Activated CD8-positive, alpha-beta T cell treated with anti-CD3 and anti-CD28 coated beads, Interleukin-2, amount 10 ng/mL, durations not matched to agents 7 days and 5 days (primary cell): ENCODE data around the gene LMTK3. TPM values are rescaled to one million over a fixed set of nuclear protein-coding genes. Genes with fewer than 3 reads are reported as not detected.
A peak's percentile ranks its signal among the peaks of the same experiment; 100 is the strongest.

Experiments used
- ATAC-seq: fragments of 150-1000 bp; cut with Tn5 transposase; one replicate; pipeline ENCODE4 v1.10.0; 2021; ENCODE audit warnings: moderate library complexity
- CTCF ChIA-PET: fragments of 350-600 bp; sonication (Branson Sonifier 250); formaldehyde crosslinking; loops from one replicate; lab custom pipeline; 2021; ENCODE audit warnings: antibody characterized with exemption; lab: Charles Lee
- POLR2A ChIA-PET: fragments of 350-600 bp; sonication (Branson Sonifier 250); formaldehyde crosslinking; loops from one replicate; lab custom pipeline; 2021; ENCODE audit warnings: antibody characterized with exemption; lab: Charles Lee
- DNase-seq: peaks from one replicate; pipeline ENCODE4 v3.0.0-alpha.2; 2020
- H3K27ac Mint-ChIP-seq: one replicate; pipeline ENCODE4 v1.8.0; 2021; ENCODE audit warnings: mild to moderate bottlenecking, mixed read lengths
- H3K27me3 Mint-ChIP-seq: one replicate; pipeline ENCODE4 v1.8.0; 2021; ENCODE audit warnings: low read depth, mixed read lengths
- H3K36me3 Mint-ChIP-seq: one replicate; pipeline ENCODE4 v1.8.0; 2021; ENCODE audit warnings: low read depth, mixed read lengths
- H3K4me1 Mint-ChIP-seq: one replicate; pipeline ENCODE4 v1.8.0; 2021; ENCODE audit warnings: low read depth, mixed read lengths
- H3K4me3 Mint-ChIP-seq: one replicate; pipeline ENCODE4 v1.8.0; 2021; ENCODE audit warnings: mild to moderate bottlenecking, mixed read lengths
- H3K9me3 Mint-ChIP-seq: one replicate; pipeline ENCODE4 v1.8.0; 2022; ENCODE audit warnings: mixed read lengths; ENCODE audit not compliant: insufficient read depth
- total RNA-seq, 2 experiments: library from RNA; stranded (reverse); gene quantifications; one replicate each; pipeline ENCODE4 v1.2.3, GENCODE V29; 2021

The LMTK3 gene
- total RNA-seq, 2 experiments from 2014 or later: 2.8 to 3.7 TPM

DNA sequence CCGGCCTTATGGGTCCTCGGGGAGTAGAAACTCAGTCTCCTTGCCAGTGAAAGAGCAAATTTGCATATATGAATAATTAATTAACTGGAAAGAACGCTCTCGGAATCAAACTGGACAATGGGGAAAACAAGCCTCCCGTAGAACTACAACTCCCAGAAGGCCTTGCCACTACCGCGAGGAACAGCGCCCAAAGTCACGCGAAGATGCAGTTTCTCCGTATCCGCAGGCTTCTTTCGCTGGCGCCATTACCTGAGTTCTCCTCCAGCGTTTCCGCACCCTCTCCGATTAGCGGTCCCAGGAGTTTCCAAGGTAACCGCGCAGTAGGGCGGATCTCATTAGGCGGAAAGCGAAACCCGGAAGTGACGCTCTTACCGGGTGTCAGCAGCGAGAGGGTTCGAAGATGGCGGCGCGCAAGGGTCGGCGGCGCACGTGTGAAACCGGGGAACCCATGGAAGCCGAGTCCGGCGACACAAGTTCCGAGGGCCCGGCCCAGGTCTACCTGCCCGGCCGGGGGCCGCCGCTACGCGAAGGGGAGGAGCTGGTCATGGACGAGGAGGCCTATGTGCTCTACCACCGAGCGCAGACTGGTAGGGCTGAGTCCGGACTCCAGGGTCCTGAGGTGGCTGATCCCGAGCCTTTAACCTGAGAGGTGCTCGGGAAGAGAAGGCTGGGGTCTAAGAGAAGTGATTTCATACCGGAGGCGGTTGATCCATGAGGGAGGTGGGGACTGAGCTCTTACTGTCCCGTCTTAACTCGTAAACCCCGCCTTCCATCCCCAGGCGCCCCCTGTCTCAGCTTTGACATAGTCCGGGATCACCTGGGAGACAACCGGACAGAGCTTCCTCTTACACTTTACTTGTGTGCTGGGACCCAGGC lies 65.8 kb downstream of the LMTK3 start, which contains the start of gene GRWD1:
Gene GRWD1, plus strand, starts transcription at position 378 of the 876 bp plus-strand sequence. Its CDS starts 23 bp downstream, at position 401.
- DNase-seq: peak; percentile 98
- Mint-ChIP-seq H3K9me3 (no peaks in the 10 kb centered on the region), H3K4me3 (peak within 1 kb of the TSS; percentile 91), H3K27me3 (peaks cover 20% of the 10 kb centered on the region), H3K4me1 (peaks cover 43% of the 10 kb centered on the region), H3K27ac (peak within 1 kb of the TSS; percentile 94), H3K36me3 (peaks cover 29% of the 10 kb centered on the region)
- ChIA-PET CTCF (interaction anchor here (1.3 to 1.5 kb wide), 2 partner anchors 82 to 124 kb away, joined by 4 read pairs; partner anchors contain the start of genes SYNGR4 and TMEM143), POLR2A (interaction anchor here (0.7 to 2.1 kb wide), 5 partner anchors 10 to 1176 kb away, joined by 3 to 5 read pairs (median 3); partner anchors contain the start of genes KCNJ14 and TMEM143)
- ATAC-seq: peak; percentile 96

DNA sequence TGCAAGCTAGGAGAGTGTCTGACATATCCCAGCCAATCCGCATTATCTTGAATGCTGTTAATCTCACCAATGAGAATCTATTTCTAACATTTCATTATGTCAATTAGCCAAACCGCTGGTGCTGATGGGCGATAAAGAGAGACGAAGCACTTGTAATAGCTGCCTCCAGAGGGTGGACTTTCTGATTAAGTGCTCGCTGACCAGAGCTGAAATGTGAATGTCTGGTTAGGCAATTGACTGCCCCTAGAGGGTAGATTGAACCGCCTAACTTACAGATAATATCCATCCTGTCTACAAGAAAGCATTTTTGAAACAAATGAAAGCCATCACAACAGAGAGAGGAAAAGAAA lies 66.4 kb downstream of the LMTK3 start:
- peak; percentile 32 for ATAC-seq
- H3K27me3 Mint-ChIP-seq: peaks cover 23% of the 10 kb centered on the region
- peak overlapping the region; percentile 91 for H3K4me3 Mint-ChIP-seq
- H3K4me1 Mint-ChIP-seq: peaks cover 43% of the 10 kb centered on the region
- H3K9me3 Mint-ChIP-seq: no peaks in the 10 kb centered on the region
- peaks cover 29% of the 10 kb centered on the region for H3K36me3 Mint-ChIP-seq
- CTCF ChIA-PET: interaction anchor here (1.1 to 1.5 kb wide), 2 partner anchors 111 to 124 kb away, joined by 3 to 4 read pairs; no protein-coding TSS in a partner anchor
- DNase-seq: peak; percentile 35
- POLR2A ChIA-PET: interaction anchor here (1.3 kb wide), 1 partner anchor 112 kb away, joined by 3 read pairs; no protein-coding TSS in a partner anchor
- H3K27ac Mint-ChIP-seq: peak overlapping the region; percentile 94

DNA sequence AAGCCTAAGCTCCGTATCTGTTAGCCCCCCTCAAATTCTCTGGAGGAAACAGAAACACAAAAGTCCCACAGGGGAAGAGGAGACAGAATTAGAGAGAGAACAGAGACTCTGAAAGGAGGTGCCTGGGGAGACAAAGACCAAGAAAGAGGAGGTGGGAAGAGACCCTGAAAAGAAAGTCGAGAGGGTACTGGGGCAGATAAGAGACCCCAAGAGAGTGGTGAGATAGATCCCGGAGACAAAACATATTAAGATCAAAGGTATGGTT lies 66.8 kb downstream of the LMTK3 start:
- peaks cover 43% of the 10 kb centered on the region for H3K4me1 Mint-ChIP-seq
- POLR2A ChIA-PET: interaction anchor here (1.3 kb wide), 1 partner anchor 111 kb away, joined by 3 read pairs; no protein-coding TSS in a partner anchor
- peaks cover 23% of the 10 kb centered on the region for H3K27me3 Mint-ChIP-seq
- peak overlapping the region; percentile 91 for H3K4me3 Mint-ChIP-seq
- peaks cover 29% of the 10 kb centered on the region for H3K36me3 Mint-ChIP-seq
- CTCF ChIA-PET: interaction anchor here (1.1 to 1.8 kb wide), 3 partner anchors 11 to 123 kb away, joined by 3 to 4 read pairs (median 3); no protein-coding TSS in a partner anchor
- ATAC-seq (no peak), DNase-seq (no peak)
- H3K27ac Mint-ChIP-seq: peak overlapping the region; percentile 94
- no peaks in the 10 kb centered on the region for H3K9me3 Mint-ChIP-seq

DNA sequence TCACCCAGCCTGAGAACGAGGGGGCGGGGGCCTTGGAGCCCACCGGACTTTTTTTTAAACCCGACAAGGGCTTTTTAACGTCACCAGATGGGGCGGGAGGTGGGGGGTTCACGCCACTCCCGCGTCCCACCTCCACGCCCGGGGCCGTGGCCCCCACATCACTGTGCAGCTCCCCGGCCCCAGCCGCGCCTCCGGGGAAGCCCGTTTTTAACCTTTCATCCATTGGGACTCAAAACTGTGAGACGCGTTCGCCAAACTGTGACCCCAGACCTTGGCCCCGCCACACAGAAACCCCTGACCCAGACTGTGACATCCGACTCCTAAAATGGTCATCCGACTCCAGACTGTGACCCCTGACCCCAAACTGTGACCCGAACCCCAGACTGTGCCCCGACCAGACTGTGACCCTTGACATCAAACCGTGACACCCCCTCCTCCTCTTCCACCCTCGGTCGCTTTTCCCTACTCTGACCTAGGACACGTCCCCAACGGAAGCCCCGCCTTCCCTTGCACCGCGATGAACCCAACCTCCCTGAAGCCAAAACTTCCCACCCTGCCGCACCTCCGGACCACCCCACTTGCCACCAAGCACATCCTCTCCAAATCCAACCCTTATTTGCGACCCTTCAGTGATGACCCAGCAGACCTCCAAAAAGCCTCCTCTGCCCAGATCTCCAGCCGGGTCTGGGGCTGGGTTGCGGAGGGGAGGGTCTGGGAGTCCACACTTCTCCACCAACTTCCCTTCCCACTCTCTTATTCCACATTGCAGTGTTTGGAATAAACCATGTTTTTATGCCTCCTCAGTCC lies 67.3 kb downstream of the LMTK3 start:
- no peak for DNase-seq
- ATAC-seq: no peak
- ChIA-PET CTCF (interaction anchor here (1.1 to 1.8 kb wide), 3 partner anchors 11 to 123 kb away, joined by 3 to 4 read pairs (median 3); no protein-coding TSS in a partner anchor), POLR2A (interaction anchor here (1.3 kb wide), 1 partner anchor 111 kb away, joined by 3 read pairs; no protein-coding TSS in a partner anchor)
- H3K36me3 Mint-ChIP-seq: peaks cover 25% of the 10 kb centered on the region
- no peak overlapping the region for H3K27ac Mint-ChIP-seq
- H3K27me3 Mint-ChIP-seq: peaks cover 23% of the 10 kb centered on the region
- H3K9me3 Mint-ChIP-seq: no peaks in the 10 kb centered on the region
- H3K4me3 Mint-ChIP-seq: peak overlapping the region; percentile 91
- H3K4me1 Mint-ChIP-seq: peaks cover 43% of the 10 kb centered on the region

DNA sequence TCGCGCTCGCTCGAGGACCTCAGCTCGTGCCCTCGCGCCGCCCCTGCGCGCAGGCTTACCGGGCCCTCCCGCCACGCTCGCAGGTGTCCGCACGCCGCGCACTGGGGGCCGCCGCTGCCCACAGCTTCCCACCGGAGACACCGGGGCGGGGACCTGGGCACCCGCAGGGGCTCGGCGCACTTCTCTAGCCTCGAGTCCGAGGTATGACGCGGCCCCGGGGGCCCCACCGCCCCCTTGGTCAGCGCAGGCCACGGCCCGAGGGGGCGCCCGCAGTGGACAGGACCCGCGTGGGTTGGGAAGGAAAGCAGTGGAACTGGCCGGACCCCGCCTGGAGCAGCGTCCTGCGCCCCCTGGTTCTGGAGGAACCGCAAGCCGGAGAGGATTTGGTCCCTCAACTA lies 67.9 kb downstream of the LMTK3 start:
- DNase-seq (no peak), ATAC-seq (no peak)
- Mint-ChIP-seq H3K36me3 (peaks cover 21% of the 10 kb centered on the region), H3K4me1 (peaks cover 43% of the 10 kb centered on the region), H3K9me3 (no peaks in the 10 kb centered on the region), H3K27me3 (peaks cover 26% of the 10 kb centered on the region), H3K4me3 (no peak overlapping the region), H3K27ac (no peak overlapping the region)
- ChIA-PET POLR2A (no interaction called here), CTCF (interaction anchor here (1.0 to 1.8 kb wide), 2 partner anchors 10 to 52 kb away, joined by 3 read pairs; partner anchors contain the start of gene KDELR1)

DNA sequence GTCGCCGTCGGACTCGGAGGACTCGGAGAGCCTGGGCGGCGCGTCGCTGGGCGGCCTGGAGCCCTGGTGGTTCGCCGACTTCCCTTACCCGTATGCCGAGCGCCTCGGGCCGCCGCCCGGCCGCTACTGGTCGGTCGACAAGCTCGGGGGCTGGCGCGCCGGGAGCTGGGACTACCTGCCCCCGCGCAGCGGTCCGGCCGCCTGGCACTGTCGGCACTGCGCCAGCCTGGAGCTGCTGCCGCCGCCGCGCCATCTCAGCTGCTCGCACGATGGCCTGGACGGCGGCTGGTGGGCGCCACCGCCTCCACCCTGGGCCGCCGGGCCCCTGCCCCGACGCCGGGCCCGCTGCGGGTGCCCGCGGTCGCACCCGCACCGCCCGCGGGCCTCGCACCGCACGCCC lies 68.4 kb downstream of the LMTK3 start:
- POLR2A ChIA-PET: no interaction called here

DNA sequence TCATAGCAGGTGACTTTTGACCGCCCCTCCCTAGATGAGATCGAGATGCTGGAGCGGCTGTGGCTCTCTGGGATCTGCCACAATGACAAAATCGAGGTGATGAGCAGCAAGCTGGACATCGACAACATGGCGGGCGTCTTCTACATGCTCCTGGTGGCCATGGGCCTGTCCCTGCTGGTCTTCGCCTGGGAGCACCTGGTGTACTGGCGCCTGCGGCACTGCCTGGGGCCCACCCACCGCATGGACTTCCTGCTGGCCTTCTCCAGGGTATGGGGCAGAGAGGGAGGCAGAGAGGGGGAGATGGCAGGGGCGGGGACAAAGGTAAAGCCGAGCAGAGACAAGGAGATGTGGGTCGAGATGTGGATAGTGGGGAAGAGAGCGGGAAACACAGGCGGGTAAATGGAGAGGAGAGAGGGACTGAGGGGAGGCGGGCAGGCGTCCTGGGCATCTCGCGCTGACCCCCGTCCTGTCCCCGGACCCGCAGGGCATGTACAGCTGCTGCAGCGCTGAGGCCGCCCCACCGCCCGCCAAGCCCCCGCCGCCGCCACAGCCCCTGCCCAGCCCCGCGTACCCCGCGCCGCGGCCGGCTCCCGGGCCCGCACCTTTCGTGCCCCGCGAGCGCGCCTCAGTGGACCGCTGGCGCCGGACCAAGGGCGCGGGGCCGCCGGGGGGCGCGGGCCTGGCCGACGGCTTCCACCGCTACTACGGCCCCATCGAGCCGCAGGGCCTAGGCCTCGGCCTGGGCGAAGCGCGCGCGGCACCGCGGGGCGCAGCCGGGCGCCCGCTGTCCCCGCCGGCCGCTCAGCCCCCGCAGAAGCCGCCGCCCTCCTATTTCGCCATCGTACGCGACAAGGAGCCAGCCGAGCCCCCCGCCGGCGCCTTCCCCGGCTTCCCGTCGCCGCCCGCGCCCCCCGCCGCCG lies 69.3 kb downstream of the LMTK3 start:
- Mint-ChIP-seq H3K4me1 (peaks cover 33% of the 10 kb centered on the region), H3K36me3 (peaks cover 7% of the 10 kb centered on the region), H3K27me3 (peaks cover 33% of the 10 kb centered on the region), H3K27ac (no peak overlapping the region), H3K4me3 (peak overlapping the region; percentile 5), H3K9me3 (no peaks in the 10 kb centered on the region)
- ATAC-seq: no peak
- DNase-seq: no peak
- ChIA-PET CTCF (interaction anchor here (1.0 to 1.6 kb wide), 2 partner anchors 51 kb away, joined by 3 to 9 read pairs; partner anchors contain the start of gene KDELR1), POLR2A (no interaction called here)

More for the DNA sequence above, 68.4 kb downstream of the LMTK3 start:
- no peak overlapping the region for H3K4me3 Mint-ChIP-seq
- CTCF ChIA-PET: interaction anchor here (1.0 to 1.8 kb wide), 2 partner anchors 10 to 52 kb away, joined by 3 read pairs; partner anchors contain the start of gene KDELR1
- H3K4me1 Mint-ChIP-seq: peaks cover 40% of the 10 kb centered on the region
- no peaks in the 10 kb centered on the region for H3K9me3 Mint-ChIP-seq
- ATAC-seq (no peak), DNase-seq (no peak)
- peaks cover 16% of the 10 kb centered on the region for H3K36me3 Mint-ChIP-seq
- peaks cover 26% of the 10 kb centered on the region for H3K27me3 Mint-ChIP-seq
- no peak overlapping the region for H3K27ac Mint-ChIP-seq

DNA sequence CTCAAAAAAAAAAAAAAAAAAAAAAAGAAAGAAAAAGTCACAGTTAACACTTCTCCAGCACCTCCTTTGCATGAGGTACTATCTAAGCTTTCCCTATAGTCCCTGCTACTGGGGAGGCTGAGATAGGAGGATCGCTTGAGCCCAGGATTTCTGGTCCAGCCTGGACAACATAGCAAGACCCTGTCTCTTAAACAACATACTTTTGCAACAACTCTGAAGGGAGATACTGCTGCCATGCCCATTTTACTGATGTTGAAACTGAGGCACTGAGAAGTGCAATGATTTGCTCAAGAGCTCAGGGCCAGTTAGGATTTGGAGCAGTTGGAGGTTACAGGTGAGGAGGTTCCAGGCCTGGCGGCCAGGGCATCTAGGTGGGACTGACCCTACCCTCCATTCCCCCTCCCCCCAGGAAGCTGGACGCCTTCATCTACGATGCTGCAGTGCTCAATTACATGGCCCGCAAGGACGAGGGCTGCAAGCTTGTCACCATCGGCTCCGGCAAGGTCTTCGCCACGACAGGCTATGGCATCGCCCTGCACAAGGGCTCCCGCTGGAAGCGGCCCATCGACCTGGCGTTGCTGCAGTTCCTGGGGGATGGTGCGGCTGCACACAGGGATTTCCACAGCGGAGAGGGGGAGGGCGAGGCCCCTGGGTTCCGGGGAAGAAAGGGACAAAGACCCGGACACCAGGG lies 70.1 kb downstream of the LMTK3 start:
- peaks cover 33% of the 10 kb centered on the region for H3K27me3 Mint-ChIP-seq
- H3K27ac Mint-ChIP-seq: no peak overlapping the region
- H3K9me3 Mint-ChIP-seq: no peaks in the 10 kb centered on the region
- H3K4me3 Mint-ChIP-seq: peak overlapping the region; percentile 25
- ChIA-PET CTCF (interaction anchor here (1.6 kb wide), 1 partner anchor 51 kb away, joined by 9 read pairs; the partner anchor contains the start of gene KDELR1), POLR2A (interaction anchor here (1.0 kb wide), 1 partner anchor 111 kb away, joined by 3 read pairs; no protein-coding TSS in a partner anchor)
- peaks cover 6% of the 10 kb centered on the region for H3K36me3 Mint-ChIP-seq
- no peak for ATAC-seq
- no peak for DNase-seq
- peaks cover 27% of the 10 kb centered on the region for H3K4me1 Mint-ChIP-seq

DNA sequence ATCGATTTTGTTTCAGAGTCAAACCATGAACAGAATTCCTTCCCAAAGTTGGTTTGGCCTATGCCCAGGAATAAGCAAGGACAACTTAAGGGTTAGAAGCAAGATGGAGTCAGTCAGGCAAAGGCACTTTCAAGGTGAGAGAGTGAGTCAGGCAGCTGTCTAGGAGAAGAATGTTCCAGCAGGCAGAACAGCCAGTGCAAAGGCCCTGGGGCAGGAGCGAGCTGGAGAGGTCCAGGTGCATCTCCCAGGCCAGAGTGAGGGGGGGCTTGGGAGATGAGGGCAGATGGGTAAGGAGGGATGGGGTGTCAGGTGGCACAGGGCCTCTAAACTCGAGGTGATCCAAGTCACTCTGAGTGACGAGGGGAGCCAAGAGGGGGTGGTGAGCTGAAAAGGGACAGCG lies 75.0 kb downstream of the LMTK3 start:
- DNase-seq (no peak), ATAC-seq (no peak)
- no peaks in the 10 kb centered on the region for H3K9me3 Mint-ChIP-seq
- H3K4me1 Mint-ChIP-seq: peaks cover 5% of the 10 kb centered on the region
- no peak overlapping the region for H3K27ac Mint-ChIP-seq
- H3K27me3 Mint-ChIP-seq: peaks cover 21% of the 10 kb centered on the region
- POLR2A ChIA-PET: no interaction called here
- no peaks in the 10 kb centered on the region for H3K36me3 Mint-ChIP-seq
- no peak overlapping the region for H3K4me3 Mint-ChIP-seq
- CTCF ChIA-PET: no interaction called here
